H1 (cell line): ENCODE measurements around the gene DPM2. TPM values are rescaled to one million over a fixed set of nuclear protein-coding genes. Genes with fewer than 3 reads are reported as not detected.

Source experiments
- ATF2 ChIP-seq: IDR thresholded peaks from 2 replicates; pipeline ENCODE4 v1.6.1; 2012; ENCODE audit warnings: low read length, inconsistent platforms
- CHD1 ChIP-seq: IDR thresholded peaks from 2 replicates; pipeline ENCODE4 v1.6.1; 2012; ENCODE audit warnings: low read depth, low read length, improper control_type of control experiment
- HDAC6 ChIP-seq: IDR thresholded peaks from one replicate; pipeline ENCODE4 v1.7.1; 2012; ENCODE audit warnings: low read depth, mild to moderate bottlenecking, inconsistent platforms, low read length, moderate library complexity
- polyA plus RNA-seq, 7 experiments: library from polyadenylated mRNA; depleted of rRNA in 3 of 7; stranded (reverse) in 5 of 7; unstranded in 2 of 7; fragments of >200 nt in 5 of 7; fragments of 200-250 nt in 2 of 7; gene quantifications; 1 replicate in 5 of 7; 2 replicates in 1 of 7; 4 replicates in 1 of 7; pipeline versions ENCODE4 v1.2.1 to v1.2.3, GENCODE V29; 2011 to 2013; ENCODE audit warnings: missing spikeins in 2 of 7, mixed read lengths in 2 of 7
- total RNA-seq: library from RNA; stranded (reverse); fragmentation: NEBNext Ultra II Directional; extraction: Animal tissue kit (Norgen Biotek cat#: 25700); gene quantifications from 2 replicates; pipeline ENCODE4 v1.2.1, GENCODE V29; 2021
- TF ChIP-seq, protein P1 (sequence below): fragments of 300-600 bp; sonication (generic); IDR thresholded peaks from 2 replicates; pipeline ENCODE4 v1.7.1; 2012; ENCODE audit warnings: low read length, moderate library complexity, mild to moderate bottlenecking, inconsistent platforms; ENCODE audit not compliant: insufficient replicate concordance

The DPM2 gene
- total and polyA plus RNA-seq, 2 of the 8 experiments (the other 6 are each of a cell fraction or from before 2014, with no cell fraction given) = 45.4 to 95.4 TPM

GRCh38 chr9:127954831-127955293 lies 17.2 kb upstream of the DPM2 start (continued):
- TF ChIP-seq, protein P1, sequence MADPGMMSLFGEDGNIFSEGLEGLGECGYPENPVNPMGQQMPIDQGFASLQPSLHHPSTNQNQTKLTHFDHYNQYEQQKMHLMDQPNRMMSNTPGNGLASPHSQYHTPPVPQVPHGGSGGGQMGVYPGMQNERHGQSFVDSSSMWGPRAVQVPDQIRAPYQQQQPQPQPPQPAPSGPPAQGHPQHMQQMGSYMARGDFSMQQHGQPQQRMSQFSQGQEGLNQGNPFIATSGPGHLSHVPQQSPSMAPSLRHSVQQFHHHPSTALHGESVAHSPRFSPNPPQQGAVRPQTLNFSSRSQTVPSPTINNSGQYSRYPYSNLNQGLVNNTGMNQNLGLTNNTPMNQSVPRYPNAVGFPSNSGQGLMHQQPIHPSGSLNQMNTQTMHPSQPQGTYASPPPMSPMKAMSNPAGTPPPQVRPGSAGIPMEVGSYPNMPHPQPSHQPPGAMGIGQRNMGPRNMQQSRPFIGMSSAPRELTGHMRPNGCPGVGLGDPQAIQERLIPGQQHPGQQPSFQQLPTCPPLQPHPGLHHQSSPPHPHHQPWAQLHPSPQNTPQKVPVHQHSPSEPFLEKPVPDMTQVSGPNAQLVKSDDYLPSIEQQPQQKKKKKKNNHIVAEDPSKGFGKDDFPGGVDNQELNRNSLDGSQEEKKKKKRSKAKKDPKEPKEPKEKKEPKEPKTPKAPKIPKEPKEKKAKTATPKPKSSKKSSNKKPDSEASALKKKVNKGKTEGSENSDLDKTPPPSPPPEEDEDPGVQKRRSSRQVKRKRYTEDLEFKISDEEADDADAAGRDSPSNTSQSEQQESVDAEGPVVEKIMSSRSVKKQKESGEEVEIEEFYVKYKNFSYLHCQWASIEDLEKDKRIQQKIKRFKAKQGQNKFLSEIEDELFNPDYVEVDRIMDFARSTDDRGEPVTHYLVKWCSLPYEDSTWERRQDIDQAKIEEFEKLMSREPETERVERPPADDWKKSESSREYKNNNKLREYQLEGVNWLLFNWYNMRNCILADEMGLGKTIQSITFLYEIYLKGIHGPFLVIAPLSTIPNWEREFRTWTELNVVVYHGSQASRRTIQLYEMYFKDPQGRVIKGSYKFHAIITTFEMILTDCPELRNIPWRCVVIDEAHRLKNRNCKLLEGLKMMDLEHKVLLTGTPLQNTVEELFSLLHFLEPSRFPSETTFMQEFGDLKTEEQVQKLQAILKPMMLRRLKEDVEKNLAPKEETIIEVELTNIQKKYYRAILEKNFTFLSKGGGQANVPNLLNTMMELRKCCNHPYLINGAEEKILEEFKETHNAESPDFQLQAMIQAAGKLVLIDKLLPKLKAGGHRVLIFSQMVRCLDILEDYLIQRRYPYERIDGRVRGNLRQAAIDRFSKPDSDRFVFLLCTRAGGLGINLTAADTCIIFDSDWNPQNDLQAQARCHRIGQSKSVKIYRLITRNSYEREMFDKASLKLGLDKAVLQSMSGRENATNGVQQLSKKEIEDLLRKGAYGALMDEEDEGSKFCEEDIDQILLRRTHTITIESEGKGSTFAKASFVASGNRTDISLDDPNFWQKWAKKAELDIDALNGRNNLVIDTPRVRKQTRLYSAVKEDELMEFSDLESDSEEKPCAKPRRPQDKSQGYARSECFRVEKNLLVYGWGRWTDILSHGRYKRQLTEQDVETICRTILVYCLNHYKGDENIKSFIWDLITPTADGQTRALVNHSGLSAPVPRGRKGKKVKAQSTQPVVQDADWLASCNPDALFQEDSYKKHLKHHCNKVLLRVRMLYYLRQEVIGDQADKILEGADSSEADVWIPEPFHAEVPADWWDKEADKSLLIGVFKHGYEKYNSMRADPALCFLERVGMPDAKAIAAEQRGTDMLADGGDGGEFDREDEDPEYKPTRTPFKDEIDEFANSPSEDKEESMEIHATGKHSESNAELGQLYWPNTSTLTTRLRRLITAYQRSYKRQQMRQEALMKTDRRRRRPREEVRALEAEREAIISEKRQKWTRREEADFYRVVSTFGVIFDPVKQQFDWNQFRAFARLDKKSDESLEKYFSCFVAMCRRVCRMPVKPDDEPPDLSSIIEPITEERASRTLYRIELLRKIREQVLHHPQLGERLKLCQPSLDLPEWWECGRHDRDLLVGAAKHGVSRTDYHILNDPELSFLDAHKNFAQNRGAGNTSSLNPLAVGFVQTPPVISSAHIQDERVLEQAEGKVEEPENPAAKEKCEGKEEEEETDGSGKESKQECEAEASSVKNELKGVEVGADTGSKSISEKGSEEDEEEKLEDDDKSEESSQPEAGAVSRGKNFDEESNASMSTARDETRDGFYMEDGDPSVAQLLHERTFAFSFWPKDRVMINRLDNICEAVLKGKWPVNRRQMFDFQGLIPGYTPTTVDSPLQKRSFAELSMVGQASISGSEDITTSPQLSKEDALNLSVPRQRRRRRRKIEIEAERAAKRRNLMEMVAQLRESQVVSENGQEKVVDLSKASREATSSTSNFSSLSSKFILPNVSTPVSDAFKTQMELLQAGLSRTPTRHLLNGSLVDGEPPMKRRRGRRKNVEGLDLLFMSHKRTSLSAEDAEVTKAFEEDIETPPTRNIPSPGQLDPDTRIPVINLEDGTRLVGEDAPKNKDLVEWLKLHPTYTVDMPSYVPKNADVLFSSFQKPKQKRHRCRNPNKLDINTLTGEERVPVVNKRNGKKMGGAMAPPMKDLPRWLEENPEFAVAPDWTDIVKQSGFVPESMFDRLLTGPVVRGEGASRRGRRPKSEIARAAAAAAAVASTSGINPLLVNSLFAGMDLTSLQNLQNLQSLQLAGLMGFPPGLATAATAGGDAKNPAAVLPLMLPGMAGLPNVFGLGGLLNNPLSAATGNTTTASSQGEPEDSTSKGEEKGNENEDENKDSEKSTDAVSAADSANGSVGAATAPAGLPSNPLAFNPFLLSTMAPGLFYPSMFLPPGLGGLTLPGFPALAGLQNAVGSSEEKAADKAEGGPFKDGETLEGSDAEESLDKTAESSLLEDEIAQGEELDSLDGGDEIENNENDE = no peak
- TF ChIP-seq CHD1 (no peak), ATF2 (no peak), HDAC6 (no peak)
